ENCODE results near the gene VPREB3.

Gene VPREB3

GRCh38 chr22:23782252-23782651, 28.0 kb upstream of the VPREB3 start:
- DNase-seq, result no peak

- no peak for DNase-seq
Observed at GRCh38 chr22:23781511-23782183, 27.4 kb upstream of the VPREB3 start.

DNA sequence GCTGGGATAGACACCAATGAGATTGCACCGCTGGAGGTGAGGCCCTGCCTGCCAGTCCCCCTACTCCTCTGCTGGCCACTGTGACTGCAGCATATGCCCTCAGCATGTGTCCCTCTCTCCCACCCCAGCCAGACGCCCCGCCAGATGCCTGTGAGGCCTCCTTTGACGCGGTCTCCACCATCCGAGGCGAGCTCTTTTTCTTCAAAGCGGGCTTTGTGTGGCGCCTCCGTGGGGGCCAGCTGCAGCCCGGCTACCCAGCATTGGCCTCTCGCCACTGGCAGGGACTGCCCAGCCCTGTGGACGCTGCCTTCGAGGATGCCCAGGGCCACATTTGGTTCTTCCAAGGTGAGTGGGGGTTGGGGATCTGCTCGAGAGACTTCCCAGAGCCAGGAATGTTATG, 26.8 kb upstream of the VPREB3 start:
- no peak for DNase-seq

- no peak for DNase-seq
Observed at GRCh38 chr22:23780146-23780748, 26.0 kb upstream of the VPREB3 start.

DNA sequence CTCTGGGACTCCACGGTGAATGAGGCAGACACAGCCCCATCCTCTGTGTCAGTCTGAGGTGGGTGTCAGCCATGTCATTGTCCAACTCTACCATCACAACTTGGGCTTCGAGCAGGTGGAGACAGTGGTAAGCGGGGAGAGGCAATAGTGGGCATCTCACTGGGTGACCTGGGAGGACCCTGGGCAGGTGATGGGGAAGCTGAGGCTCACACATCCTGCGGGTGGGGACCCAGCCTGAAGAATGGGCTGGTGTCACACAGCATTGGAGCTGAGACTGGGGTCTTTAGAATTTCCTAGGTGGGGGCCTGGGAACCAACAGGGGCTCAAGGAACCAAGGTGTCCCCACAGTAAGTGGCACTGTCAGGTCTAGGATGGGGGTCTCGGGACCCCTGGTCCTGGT, 25.5 kb upstream of the VPREB3 start:
- no peak for DNase-seq

DNA sequence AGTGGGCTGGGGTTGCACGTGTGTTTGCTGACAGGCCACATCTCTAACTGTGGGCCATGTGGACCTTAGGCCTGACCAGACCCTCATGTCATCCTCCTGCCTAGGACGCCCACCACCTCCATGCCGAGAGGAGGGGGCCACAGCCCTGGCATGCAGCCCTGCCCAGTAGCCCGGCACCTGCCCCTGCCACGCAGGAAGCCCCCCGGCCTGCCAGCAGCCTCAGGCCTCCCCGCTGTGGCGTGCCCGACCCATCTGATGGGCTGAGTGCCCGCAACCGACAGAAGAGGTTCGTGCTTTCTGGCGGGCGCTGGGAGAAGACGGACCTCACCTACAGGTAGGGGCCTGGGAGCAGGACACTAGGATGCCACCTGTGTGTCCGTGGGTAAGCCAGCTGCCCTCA, 24.9 kb upstream of the VPREB3 start:
- no peak for DNase-seq

GRCh38 chr22:23778577-23778900, 24.3 kb upstream of the VPREB3 start:
- DNase-seq, result no peak

GRCh38 chr22:23777776-23778576, 23.8 kb upstream of the VPREB3 start:
- DNase-seq, result no peak

GRCh38 chr22:23775779-23776375, 21.7 kb upstream of the VPREB3 start:
- DNase-seq, result no peak

- no peak for DNase-seq
Observed at GRCh38 chr22:23774922-23775436, 20.8 kb upstream of the VPREB3 start.

DNA sequence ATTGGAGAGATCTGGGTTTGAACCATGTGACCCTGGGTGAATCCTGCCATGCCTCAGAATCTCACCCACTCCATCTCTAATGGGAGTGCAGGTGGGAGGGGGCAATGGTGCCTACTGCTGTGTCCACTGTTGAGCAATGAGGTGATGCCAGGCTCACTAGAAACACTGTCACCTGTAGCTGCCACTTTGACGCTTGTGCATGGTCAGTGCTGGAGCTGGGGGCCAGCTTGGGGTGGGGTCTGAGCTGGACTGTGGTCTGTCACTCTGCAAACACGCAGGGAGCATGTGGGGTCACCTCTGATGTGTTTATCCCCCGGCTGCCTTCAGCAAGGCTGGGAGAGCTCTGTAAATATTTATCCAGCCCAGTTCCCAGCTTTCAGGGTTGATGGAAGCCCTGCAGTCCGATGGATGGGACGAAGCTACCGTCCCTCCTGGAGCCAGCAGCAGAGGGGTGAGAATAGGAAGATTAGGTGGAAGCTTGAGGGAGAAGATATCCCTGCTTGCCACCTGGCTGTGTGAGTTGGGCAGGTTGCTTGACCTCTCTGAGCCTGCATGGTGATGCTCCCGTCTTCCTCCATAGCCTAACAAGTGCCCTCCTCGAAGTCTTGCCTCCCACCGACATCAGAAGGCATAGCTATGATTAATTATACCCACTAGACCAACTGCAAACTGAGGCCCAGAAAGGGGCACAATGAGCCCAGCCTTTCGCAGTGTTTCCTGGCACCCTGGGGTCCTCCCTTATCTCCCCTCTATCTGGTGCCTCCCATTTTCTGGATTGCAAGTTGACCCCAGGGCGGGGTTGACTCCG, 20.1 kb upstream of the VPREB3 start:
- DNase-seq, result no peak

DNA sequence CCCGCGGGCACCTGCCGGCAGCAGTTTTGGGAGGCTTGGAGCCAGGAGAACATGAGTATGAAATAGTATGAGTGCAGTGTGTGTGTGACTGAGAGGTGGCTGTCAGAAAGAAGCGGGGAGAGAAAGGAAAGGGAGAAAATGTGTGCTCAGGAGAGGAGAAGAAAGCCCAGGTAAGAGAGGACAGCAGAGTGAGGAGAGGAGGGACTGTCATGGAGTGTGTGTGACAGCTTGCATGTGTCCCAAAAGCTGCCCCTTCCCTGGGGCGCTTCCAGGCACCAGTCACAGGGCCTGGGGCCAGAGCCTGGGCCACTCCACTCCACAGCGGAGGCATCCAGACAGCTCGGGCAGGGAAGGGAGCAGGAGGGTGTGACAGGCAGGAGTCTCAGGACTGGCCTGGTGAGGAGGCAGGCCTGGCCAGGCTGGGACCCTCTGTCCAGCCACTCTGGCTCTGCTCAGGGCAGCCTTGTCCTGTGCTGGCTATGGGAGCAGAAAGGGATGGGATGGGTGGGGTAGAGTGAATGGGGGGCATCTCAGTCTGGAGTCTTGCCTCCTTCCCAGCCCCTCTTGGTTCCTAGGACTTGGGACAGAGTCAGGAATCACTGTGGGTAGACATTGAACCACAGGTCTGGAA, 19.4 kb upstream of the VPREB3 start:
- DNase-seq, result no peak

GRCh38 chr22:23772649-23773473, 18.6 kb upstream of the VPREB3 start, which contains the start of gene MMP11:
Gene MMP11 (plus strand): TSS chr22:23772849. CDS start chr22:23772871, 22 bp downstream.
- DNase-seq, result no peak

- no peak for DNase-seq
Observed at GRCh38 chr22:23772315-23772648, 18.1 kb upstream of the VPREB3 start.

DNA sequence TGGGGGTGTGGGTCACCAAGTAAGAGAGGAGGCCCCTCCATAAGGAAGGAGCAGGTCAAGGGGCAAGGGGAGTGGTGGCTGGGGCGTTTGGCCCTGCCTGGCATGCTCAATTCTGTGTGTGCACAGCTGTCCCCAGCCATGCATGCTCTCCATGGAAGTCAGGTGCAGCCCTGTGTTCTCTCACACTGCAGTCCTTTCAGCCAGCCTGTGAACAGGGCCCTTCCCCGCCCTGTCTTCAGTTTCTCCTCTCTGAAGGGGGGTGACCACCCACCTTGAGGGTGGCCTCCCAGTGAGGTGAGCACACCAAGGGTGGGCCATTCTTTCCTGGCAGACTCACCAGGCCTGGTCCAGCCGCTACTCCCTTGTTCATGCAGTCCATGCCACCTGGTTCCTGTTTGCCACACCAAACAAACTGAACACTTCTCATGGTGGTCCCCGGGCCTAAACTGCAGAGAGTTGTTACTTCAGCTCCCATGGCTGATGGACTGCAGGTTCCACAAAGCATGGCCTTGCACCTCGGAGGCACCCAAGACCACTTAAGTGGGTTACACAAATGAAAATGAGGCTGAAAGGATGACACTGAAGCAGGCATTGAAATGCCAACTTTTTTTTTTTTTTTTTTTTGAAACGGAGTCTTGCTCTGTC, 15.2 kb upstream of the VPREB3 start:
- DNase-seq, result no peak

DNA sequence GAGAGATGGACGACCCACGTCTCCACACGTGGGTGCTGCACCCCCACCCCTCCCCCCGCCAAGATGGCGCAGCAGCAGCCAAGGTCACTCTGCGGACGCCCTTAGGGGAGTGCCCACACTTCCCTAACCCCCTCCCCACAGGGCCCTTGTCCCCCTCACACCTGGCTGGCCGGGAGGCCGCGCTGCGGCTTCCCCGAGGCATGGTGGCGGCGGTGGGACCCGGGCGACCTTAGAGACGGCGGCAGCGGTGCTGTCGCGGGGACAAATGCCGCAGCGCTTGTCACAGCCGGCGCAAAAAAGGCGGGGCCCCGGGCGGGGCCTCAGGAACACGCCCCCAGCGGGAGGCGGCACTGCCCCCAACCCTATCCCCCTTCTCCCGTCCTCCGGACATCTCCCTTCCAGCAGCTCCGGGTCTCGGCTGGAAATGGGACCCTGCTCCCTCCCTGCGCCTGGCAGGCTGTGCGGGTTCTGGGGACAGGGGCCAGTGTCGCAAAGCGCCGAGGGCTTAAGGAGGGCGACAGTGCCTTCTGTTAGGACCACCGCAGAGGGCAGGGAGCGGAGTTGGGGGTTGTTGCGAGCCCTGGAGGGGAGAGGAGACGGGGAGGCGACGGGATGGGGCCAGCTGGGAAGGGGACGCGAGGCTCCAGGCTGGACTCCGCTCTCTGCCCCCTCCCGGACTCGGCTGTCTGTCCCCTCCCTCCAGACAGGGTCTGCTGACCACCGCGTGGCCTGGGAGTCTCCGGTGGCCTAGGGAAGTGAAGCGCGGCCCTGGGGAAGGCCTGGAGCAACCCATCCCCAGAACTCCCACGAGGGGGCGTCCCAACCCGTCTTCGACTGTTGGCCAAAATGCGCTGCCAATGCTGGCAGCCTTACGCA, 13.7 kb upstream of the VPREB3 start, which contains the start of gene CHCHD10:
TSS of gene CHCHD10 (minus strand) at position 300 of the 876 bp plus-strand sequence. CDS start at position 202, 98 bp downstream.
- no peak for DNase-seq

- DNase-seq, result no peak
Observed at GRCh38 chr22:23767303-23767672, 13.1 kb upstream of the VPREB3 start.

DNA sequence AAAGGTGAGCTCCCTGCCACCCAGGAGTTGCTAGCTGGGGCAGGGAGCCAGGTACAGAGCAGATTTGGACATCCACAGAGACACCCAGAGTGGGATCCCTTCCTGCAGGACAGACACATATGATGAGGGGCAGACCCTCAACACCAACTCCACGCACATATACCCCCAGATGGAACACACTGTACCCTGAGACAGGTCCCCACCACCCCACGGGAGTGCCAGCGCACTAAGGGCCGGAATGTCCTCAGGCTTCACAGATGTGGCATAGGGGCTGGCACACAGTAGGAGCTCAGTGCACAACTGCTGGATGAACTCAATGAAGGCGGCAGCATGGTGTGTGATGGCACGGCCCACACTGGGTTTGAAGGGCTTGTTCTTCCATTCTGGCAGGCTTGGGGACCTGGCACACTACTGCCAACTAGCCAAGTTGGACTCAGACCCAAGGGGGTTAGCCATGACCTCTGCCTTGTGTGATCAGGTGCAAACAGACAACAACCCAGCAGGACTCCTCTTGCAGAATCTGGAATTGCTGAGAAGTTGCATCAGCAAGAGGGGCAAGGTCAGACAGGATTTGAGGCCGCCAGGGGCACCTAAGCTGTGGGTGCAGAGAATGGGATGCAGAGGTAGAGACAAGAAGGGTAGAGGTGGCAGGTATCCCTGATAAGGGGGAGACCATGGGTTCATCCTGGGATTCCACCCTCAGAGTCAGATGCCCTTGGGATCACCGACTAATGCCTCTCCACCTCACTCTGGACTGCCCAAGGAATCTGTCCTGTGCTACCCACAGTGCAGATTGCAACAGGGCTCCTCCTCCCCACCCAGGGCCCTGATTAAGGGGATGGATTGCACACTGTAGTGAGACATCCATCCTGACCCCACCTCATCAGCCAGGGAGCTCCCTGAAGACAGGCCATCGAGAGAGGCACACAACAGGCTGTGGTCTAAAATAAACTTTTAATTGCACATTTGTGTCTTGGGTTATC, 11.0 kb upstream of the VPREB3 start:
- no peak for DNase-seq

Measured in NCI-H1417 treated with DMSO at 0.1 percent for 48 hours (cell line).